A549 (cell line): Measurements from ENCODE around the gene IFFO2. TPM values are rescaled to one million over a fixed set of nuclear protein-coding genes. Genes with fewer than 3 reads are reported as not detected.

Experiments
- ATAC-seq, 2 experiments: fragments of 200-7000 bp in 1 of 2; fragments of >200 bp in 1 of 2; cut with Nextera tagmentation in 1 of 2; cut with Tn5 transposase in 1 of 2; 3 replicates each; pipeline versions ENCODE4 v1.8.0 to v1.9.1; 2018 to 2020; ENCODE audit warnings: mild to moderate bottlenecking in 1 of 2, moderate library complexity in 1 of 2
- CTCF ChIA-PET: fragments of 300-600 bp; sonication (Branson Sonifier 250); formaldehyde crosslinking; extraction: SDS; loops from one replicate; lab custom pipeline; 2021; ENCODE audit warnings: antibody characterized with exemption, inconsistent platforms; lab: Yijun Ruan, JAX
- POLR2A ChIA-PET: fragments of 350-600 bp; formaldehyde crosslinking; extraction: SDS; loops from one replicate; lab custom pipeline; 2021; ENCODE audit warnings: antibody characterized with exemption, inconsistent platforms; lab: Yijun Ruan, JAX
- DNase-seq, 2 experiments: peaks; one replicate each; pipeline versions ENCODE4 v3.0.0 to v3.0.0-alpha.2; 2011 to 2016; ENCODE audit warnings: low read depth in 1 of 2, low spot score in 1 of 2
- FAIRE-seq: peaks from 2 replicates; lab custom pipeline; 2011; peaks lifted over from hg19 to GRCh38; lab: Jason Lieb, UNC
- H3K27ac ChIP-seq, 2 experiments: fragments of >200 bp; sonication (Bioruptor Twin); formaldehyde crosslinking; 3 replicates each; pipeline ENCODE4 v1.5.1; 2016 to 2017
- H3K4me1 ChIP-seq: fragments of >200 bp; sonication (Bioruptor Twin); formaldehyde crosslinking; 3 replicates; pipeline ENCODE4 v1.6.1; 2016
- H3K4me2 ChIP-seq: fragments of >200 bp; sonication (Bioruptor Twin); formaldehyde crosslinking; 3 replicates; pipeline ENCODE4 v1.6.1; 2016
- H3K4me3 ChIP-seq: fragments of >200 bp; sonication (Bioruptor Twin); formaldehyde crosslinking; 3 replicates; pipeline ENCODE4 v1.5.1; 2016
- H3K9me3 ChIP-seq: fragments of >200 bp; sonication (Bioruptor Twin); formaldehyde crosslinking; 3 replicates; pipeline ENCODE4 v1.6.1; 2016
- CBX2 ChIP-seq: fragments of 200-600 bp; sonication (generic); IDR thresholded peaks from 2 replicates; pipeline ENCODE4 v1.6.1; 2016; ENCODE audit warnings: low read depth, mild to moderate bottlenecking, borderline replicate concordance
- CHD2 ChIP-seq: fragments of 150-350 bp; IDR thresholded peaks from 2 replicates; pipeline ENCODE4 v1.6.1; 2014; ENCODE audit warnings: low read length; ENCODE audit not compliant: partially characterized antibody
- EP300 ChIP-seq, 2 experiments: fragments of >200 bp; sonication (Bioruptor Twin); formaldehyde crosslinking; IDR thresholded peaks; 2 replicates in 1 of 2; 3 replicates in 1 of 2; pipeline ENCODE4 v1.6.1; 2016 to 2017
- FOXS1 ChIP-seq: fragments of 250-450 bp; sonication (Bioruptor Pico); IDR thresholded peaks from 2 replicates; pipeline ENCODE4 v1.5.0; 2020; ENCODE audit warnings: mild to moderate bottlenecking, moderate library complexity
- HEYL ChIP-seq: fragments of 250-450 bp; sonication (Bioruptor Pico); IDR thresholded peaks from 2 replicates; pipeline ENCODE4 v1.8.0; 2021; ENCODE audit warnings: mild to moderate bottlenecking, moderate library complexity
- HOXB13 ChIP-seq: fragments of 250-450 bp; sonication (Bioruptor Pico); IDR thresholded peaks from 2 replicates; pipeline ENCODE4 v1.5.0; 2020; ENCODE audit warnings: low read depth, mild to moderate bottlenecking, moderate library complexity
- JUN ChIP-seq, 2 experiments: fragments of >200 bp; sonication (Bioruptor Twin); formaldehyde crosslinking; IDR thresholded peaks; 2 replicates in 1 of 2; 3 replicates in 1 of 2; pipeline ENCODE4 v1.6.1; 2016 to 2017
- MAFK ChIP-seq: fragments of 450-650 bp; IDR thresholded peaks from 2 replicates; pipeline ENCODE4 v1.6.1; 2014; ENCODE audit not compliant: partially characterized antibody
- MAZ ChIP-seq: fragments of 150-350 bp; IDR thresholded peaks from 2 replicates; pipeline ENCODE4 v1.6.1; 2014; ENCODE audit warnings: antibody characterized with exemption, low read depth, low read length, borderline replicate concordance
- MYC ChIP-seq: IDR thresholded peaks from 2 replicates; pipeline ENCODE4 v1.6.1; 2012; ENCODE audit warnings: mild to moderate bottlenecking, inconsistent platforms, low read length, improper control_type of control experiment, borderline replicate concordance
- NFE2L2 ChIP-seq: fragments of 150-350 bp; conservative IDR thresholded peaks from 2 replicates; pipeline ENCODE4 v1.6.1; 2014; ENCODE audit warnings: low read length
- NR3C1 ChIP-seq: fragments of >200 bp; sonication (Bioruptor Twin); formaldehyde crosslinking; IDR thresholded peaks from 3 replicates; pipeline ENCODE4 v1.6.1; 2017
- RARB ChIP-seq: fragments of 250-450 bp; sonication (Bioruptor Pico); IDR thresholded peaks from 2 replicates; pipeline ENCODE4 v1.8.0; 2021; ENCODE audit warnings: mild to moderate bottlenecking, moderate library complexity
- RFX5 ChIP-seq: fragments of 450-650 bp; IDR thresholded peaks from 2 replicates; pipeline ENCODE4 v1.7.1; 2014; ENCODE audit warnings: antibody characterized with exemption, mild to moderate bottlenecking, moderate library complexity
- RNF2 ChIP-seq: fragments of 200-600 bp; sonication (generic); IDR thresholded peaks from 2 replicates; pipeline ENCODE4 v1.6.1; 2016; ENCODE audit warnings: low read depth, mild to moderate bottlenecking, antibody characterized with exemption, moderate library complexity, borderline replicate concordance
- SMC3 ChIP-seq: fragments of >200 bp; sonication (Bioruptor Twin); formaldehyde crosslinking; IDR thresholded peaks from 3 replicates; pipeline ENCODE4 v1.6.1; 2018; ENCODE audit warnings: inconsistent platforms
- ZC3H11A ChIP-seq: fragments of 450-650 bp; IDR thresholded peaks from 2 replicates; pipeline ENCODE4 v1.6.1; 2014; ENCODE audit warnings: antibody characterized with exemption, mild to moderate bottlenecking
- ZSCAN20 ChIP-seq: fragments of 250-450 bp; sonication (Bioruptor Pico); IDR thresholded peaks from 2 replicates; pipeline ENCODE4 v1.8.0; 2022; ENCODE audit warnings: mild to moderate bottlenecking, moderate library complexity
- WGBS: methylation state at CpG from one replicate; pipeline ENCODE4 v1.1.6; 2017; ENCODE audit errors: missing lambda C conversion rate; 5-methylcytosine and 5-hydroxymethylcytosine counted together
- polyA plus RNA-seq, 4 experiments: library from polyadenylated mRNA; depleted of rRNA in 3 of 4; stranded (reverse); fragments of >200 nt; fragmentation: RNase III in 1 of 4; extraction: RNeasy Plus Mini Kit Qiagen cat#74134 plus additional on column Dnase treatment in 1 of 4; gene quantifications; 2 replicates in 3 of 4; 3 replicates in 1 of 4; pipeline ENCODE4 v1.2.3, GENCODE V29; 2011 to 2017
- TF ChIP-seq, protein P1 (sequence below): fragments of >200 bp; sonication (Bioruptor Twin); formaldehyde crosslinking; IDR thresholded peaks from 3 replicates; pipeline ENCODE4 v1.6.1; 2016
- TF ChIP-seq, protein P2 (sequence below): IDR thresholded peaks from 2 replicates; pipeline ENCODE4 v1.6.1; 2012
- TF ChIP-seq, protein P3 (sequence below): fragments of >200 bp; sonication (Bioruptor Twin); formaldehyde crosslinking; IDR thresholded peaks from 3 replicates; pipeline ENCODE4 v1.5.1; 2016
- TF ChIP-seq, protein P4 (sequence below): fragments of 200-600 bp; sonication (generic); IDR thresholded peaks from 2 replicates; pipeline ENCODE4 v1.6.1; 2016; ENCODE audit warnings: antibody characterized with exemption, mild to moderate bottlenecking, moderate library complexity
- TF ChIP-seq, protein P5 (sequence below): IDR thresholded peaks from 2 replicates; pipeline ENCODE4 v1.6.1; 2012

Gene IFFO2
- polyA plus RNA-seq, 2 of the 4 experiments (the other 2 are of a cell fraction) = 24.3 to 53.9 TPM

DNA sequence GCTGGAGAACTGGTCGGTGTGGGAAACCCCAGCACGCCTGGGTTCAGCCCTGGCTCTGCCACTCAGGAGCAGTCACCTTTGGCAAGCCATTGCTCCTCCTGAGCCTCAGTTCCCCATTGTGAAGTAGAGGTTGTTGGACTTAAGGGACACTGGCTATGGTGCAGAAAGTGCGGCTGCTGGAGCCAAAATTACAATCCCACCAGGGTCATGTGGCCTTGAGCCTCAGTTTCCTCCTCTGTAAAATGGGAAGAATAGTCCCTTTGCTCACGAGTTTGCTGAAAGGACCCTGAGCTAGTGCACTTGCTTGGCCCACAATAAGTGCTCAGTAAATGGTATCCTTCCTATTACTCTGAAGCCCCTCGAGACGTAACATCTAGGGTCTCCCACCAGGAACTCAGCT lies 82.4 kb downstream of the IFFO2 start:
- Histone ChIP-seq H3K4me1 (no peaks in the 10 kb centered on the region), H3K9me3 (no peaks in the 10 kb centered on the region), H3K4me2 (no peak overlapping the region), H3K27ac (no peak overlapping the region), H3K4me3 (no peak overlapping the region)
- FAIRE-seq (no peak), DNase-seq (no peak), ATAC-seq (no peak)
- whole genome bisulfite sequencing = 54% methylated on average over 5 of the region's 6 CpGs
- TF ChIP-seq RFX5 (no peak), CHD2 (no peak), RNF2 (no peak), HEYL (no peak), CBX2 (no peak), SMC3 (no peak), HOXB13 (CRISPR knock-in tag) (no peak), JUN (IDR thresholded peaks at IDR 0.05) (no peak)
- CTCF ChIA-PET = interaction anchor here (0.7 to 9.6 kb wide), 19 partner anchors 8 to 297 kb away, joined by 3 to 73 read pairs (median 7); no protein-coding TSS in a partner anchor
- POLR2A ChIA-PET = no interaction called here

DNA sequence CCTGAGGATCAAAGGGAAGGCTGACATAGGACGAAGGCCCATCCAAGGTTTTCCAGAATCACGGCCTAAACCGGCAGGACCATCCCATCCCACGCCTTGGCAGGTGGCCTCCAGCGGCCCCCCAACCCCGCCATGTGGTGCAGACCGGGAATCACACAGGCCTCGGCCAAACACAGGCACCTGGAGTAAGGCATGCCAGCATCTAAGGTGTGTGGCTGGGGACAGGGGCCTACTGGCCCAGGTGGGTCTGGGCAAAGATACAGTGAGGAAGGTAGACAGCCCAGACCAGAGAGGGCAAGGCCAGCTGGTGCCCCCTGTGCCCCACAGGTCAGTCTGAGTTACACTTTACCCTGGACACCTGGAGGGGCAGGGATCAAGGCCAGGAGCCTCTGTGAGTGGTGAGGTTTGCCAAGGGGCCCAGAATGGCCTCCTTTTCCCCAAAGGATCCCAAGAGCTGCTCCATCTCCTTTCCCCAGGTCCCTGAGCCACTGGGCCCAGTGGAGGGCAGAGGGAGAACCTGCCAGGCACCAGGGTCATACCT lies 84.3 kb downstream of the IFFO2 start:
- CTCF ChIA-PET = interaction anchor here (0.9 to 9.6 kb wide), 4 partner anchors 9 to 275 kb away, joined by 3 to 73 read pairs (median 18); no protein-coding TSS in a partner anchor

DNA sequence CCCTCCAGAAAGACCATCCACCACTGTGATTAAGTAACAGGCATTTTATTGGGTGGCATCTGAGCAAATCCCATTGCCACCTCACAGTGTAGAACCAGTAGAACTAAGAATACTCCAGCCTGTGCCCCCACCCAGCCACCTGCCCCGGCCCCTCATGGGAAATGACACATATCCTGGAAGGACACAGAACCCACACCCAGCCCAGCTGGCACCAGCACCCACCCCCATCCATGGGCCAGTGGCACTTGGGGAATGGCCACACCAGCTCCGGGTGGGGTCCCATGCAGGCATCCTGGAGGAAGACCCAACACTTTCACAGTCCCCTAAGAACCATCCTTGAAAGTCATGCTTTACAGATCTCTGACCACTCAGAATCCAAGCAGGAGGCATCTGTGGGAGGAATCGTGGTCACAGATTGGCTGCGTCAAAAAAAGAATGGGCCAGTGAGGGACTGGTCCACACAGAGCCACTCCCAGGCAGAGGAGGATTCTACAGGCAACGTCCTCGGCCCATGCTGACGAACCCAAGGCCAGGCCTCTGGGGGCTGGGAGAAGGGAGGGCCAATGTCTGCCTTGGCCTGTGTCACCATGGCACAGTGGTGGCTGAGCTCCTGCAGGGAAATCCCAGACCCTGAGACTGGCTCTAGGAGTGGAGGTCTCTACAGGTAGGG lies 84.9 kb downstream of the IFFO2 start:
- ChIA-PET CTCF (interaction anchor here (0.6 to 9.6 kb wide), 3 partner anchors 9 to 337 kb away, joined by 3 to 73 read pairs (median 3); no protein-coding TSS in a partner anchor), POLR2A (no interaction called here)
- no peak for TF ChIP-seq JUN (IDR thresholded peaks at IDR 0.05)
- TF ChIP-seq, protein P1, sequence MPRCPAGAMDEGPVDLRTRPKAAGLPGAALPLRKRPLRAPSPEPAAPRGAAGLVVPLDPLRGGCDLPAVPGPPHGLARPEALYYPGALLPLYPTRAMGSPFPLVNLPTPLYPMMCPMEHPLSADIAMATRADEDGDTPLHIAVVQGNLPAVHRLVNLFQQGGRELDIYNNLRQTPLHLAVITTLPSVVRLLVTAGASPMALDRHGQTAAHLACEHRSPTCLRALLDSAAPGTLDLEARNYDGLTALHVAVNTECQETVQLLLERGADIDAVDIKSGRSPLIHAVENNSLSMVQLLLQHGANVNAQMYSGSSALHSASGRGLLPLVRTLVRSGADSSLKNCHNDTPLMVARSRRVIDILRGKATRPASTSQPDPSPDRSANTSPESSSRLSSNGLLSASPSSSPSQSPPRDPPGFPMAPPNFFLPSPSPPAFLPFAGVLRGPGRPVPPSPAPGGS = no peak
- no peak for TF ChIP-seq ZC3H11A
- TF ChIP-seq ZSCAN20 (CRISPR knock-in tag) = no peak
- TF ChIP-seq, protein P2, sequence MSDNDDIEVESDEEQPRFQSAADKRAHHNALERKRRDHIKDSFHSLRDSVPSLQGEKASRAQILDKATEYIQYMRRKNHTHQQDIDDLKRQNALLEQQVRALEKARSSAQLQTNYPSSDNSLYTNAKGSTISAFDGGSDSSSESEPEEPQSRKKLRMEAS = no peak
- no peak for TF ChIP-seq FOXS1
- no peak for TF ChIP-seq NFE2L2
- TF ChIP-seq RARB (CRISPR knock-in tag) = no peak
- TF ChIP-seq, protein P3, sequence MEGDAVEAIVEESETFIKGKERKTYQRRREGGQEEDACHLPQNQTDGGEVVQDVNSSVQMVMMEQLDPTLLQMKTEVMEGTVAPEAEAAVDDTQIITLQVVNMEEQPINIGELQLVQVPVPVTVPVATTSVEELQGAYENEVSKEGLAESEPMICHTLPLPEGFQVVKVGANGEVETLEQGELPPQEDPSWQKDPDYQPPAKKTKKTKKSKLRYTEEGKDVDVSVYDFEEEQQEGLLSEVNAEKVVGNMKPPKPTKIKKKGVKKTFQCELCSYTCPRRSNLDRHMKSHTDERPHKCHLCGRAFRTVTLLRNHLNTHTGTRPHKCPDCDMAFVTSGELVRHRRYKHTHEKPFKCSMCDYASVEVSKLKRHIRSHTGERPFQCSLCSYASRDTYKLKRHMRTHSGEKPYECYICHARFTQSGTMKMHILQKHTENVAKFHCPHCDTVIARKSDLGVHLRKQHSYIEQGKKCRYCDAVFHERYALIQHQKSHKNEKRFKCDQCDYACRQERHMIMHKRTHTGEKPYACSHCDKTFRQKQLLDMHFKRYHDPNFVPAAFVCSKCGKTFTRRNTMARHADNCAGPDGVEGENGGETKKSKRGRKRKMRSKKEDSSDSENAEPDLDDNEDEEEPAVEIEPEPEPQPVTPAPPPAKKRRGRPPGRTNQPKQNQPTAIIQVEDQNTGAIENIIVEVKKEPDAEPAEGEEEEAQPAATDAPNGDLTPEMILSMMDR = no peak
- TF ChIP-seq MAZ = no peak
- TF ChIP-seq MAFK = no peak
- no peak for TF ChIP-seq CBX2
- TF ChIP-seq, protein P4, sequence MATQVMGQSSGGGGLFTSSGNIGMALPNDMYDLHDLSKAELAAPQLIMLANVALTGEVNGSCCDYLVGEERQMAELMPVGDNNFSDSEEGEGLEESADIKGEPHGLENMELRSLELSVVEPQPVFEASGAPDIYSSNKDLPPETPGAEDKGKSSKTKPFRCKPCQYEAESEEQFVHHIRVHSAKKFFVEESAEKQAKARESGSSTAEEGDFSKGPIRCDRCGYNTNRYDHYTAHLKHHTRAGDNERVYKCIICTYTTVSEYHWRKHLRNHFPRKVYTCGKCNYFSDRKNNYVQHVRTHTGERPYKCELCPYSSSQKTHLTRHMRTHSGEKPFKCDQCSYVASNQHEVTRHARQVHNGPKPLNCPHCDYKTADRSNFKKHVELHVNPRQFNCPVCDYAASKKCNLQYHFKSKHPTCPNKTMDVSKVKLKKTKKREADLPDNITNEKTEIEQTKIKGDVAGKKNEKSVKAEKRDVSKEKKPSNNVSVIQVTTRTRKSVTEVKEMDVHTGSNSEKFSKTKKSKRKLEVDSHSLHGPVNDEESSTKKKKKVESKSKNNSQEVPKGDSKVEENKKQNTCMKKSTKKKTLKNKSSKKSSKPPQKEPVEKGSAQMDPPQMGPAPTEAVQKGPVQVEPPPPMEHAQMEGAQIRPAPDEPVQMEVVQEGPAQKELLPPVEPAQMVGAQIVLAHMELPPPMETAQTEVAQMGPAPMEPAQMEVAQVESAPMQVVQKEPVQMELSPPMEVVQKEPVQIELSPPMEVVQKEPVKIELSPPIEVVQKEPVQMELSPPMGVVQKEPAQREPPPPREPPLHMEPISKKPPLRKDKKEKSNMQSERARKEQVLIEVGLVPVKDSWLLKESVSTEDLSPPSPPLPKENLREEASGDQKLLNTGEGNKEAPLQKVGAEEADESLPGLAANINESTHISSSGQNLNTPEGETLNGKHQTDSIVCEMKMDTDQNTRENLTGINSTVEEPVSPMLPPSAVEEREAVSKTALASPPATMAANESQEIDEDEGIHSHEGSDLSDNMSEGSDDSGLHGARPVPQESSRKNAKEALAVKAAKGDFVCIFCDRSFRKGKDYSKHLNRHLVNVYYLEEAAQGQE = no peak
- TF ChIP-seq, protein P5, sequence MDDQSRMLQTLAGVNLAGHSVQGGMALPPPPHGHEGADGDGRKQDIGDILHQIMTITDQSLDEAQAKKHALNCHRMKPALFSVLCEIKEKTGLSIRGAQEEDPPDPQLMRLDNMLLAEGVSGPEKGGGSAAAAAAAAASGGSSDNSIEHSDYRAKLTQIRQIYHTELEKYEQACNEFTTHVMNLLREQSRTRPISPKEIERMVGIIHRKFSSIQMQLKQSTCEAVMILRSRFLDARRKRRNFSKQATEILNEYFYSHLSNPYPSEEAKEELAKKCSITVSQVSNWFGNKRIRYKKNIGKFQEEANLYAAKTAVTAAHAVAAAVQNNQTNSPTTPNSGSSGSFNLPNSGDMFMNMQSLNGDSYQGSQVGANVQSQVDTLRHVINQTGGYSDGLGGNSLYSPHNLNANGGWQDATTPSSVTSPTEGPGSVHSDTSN = no peak
- no peak for TF ChIP-seq MYC
- no peak for TF ChIP-seq EP300 (IDR thresholded peaks at IDR 0.05)
- no peaks in the 10 kb centered on the region for H3K9me3 ChIP-seq
- H3K27ac ChIP-seq = no peak overlapping the region
- no peak overlapping the region for H3K4me2 ChIP-seq
- WGBS = 66% methylated on average over 6 of the region's 7 CpGs
- ATAC-seq = no peak
- FAIRE-seq = no peak
- DNase-seq = no peak
- no peaks in the 10 kb centered on the region for H3K4me1 ChIP-seq
- no peak overlapping the region for H3K4me3 ChIP-seq

More for the DNA sequence above, 84.3 kb downstream of the IFFO2 start:
- ATAC-seq = no peak
- no peak for FAIRE-seq
- Histone ChIP-seq H3K4me1 (no peaks in the 10 kb centered on the region), H3K4me3 (no peak overlapping the region), H3K4me2 (no peak overlapping the region), H3K9me3 (no peaks in the 10 kb centered on the region), H3K27ac (no peak overlapping the region)
- no peak for DNase-seq
- WGBS = 73% methylated on average over 4 of the region's 8 CpGs
- TF ChIP-seq NR3C1 (no peak), RNF2 (no peak)
- POLR2A ChIA-PET = no interaction called here
